ENCODE results near the gene WDR19.

DNA sequence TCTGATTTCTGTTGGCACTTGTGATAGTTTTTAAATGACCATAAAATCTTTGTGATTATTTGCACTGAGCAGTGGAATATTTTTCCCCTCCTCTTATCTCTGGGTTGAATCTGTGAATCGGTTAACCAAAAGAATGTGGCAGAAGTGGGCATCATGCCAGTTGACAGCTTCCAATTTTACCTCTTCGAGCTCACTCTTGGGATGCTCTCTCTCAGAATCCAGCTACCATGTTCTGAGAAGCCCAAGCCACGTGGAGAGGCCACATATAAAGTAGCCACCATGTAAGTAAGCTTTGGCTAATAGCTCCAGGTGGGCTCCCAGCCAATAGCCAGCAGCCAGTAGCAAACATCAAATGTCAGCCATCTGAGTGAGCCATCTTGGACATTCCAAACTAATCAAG lies 12.9 kb upstream of the WDR19 start:
- TF ChIP-seq, protein P1, sequence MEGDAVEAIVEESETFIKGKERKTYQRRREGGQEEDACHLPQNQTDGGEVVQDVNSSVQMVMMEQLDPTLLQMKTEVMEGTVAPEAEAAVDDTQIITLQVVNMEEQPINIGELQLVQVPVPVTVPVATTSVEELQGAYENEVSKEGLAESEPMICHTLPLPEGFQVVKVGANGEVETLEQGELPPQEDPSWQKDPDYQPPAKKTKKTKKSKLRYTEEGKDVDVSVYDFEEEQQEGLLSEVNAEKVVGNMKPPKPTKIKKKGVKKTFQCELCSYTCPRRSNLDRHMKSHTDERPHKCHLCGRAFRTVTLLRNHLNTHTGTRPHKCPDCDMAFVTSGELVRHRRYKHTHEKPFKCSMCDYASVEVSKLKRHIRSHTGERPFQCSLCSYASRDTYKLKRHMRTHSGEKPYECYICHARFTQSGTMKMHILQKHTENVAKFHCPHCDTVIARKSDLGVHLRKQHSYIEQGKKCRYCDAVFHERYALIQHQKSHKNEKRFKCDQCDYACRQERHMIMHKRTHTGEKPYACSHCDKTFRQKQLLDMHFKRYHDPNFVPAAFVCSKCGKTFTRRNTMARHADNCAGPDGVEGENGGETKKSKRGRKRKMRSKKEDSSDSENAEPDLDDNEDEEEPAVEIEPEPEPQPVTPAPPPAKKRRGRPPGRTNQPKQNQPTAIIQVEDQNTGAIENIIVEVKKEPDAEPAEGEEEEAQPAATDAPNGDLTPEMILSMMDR (IDR thresholded peaks at IDR 0.05) = no peak
- TF ChIP-seq ZFX (IDR thresholded peaks at IDR 0.05; ENCODE audit: borderline replicate concordance) = no peak

All from 22Rv1 (cell line).